Hepatocyte (in vitro differentiated cells): ENCODE results near the gene SPINT3. TPM values are rescaled to one million over a fixed set of nuclear protein-coding genes. Genes with fewer than 3 reads are reported as not detected.

Experiments
- DNase-seq: peaks from one replicate; pipeline ENCODE4 v3.0.0-alpha.2; 2016; ENCODE audit warnings: low spot score
- H2AFZ ChIP-seq: fragments of 200-600 bp; sonication (generic); 2 replicates; pipeline ENCODE4 v1.6.0; 2016; ENCODE audit warnings: antibody characterized with exemption, mild to moderate bottlenecking
- H3K27ac ChIP-seq: fragments of 200-600 bp; sonication (generic); 2 replicates; pipeline ENCODE4 v1.5.1; 2016; ENCODE audit warnings: mild to moderate bottlenecking
- H3K27me3 ChIP-seq: fragments of 200-600 bp; sonication (generic); 2 replicates; pipeline ENCODE4 v1.6.1; 2016
- H3K36me3 ChIP-seq: fragments of 200-600 bp; sonication (generic); replicated peaks from 2 replicates; pipeline ENCODE4 v1.5.1; 2016; ENCODE audit warnings: low read depth; ENCODE audit not compliant: insufficient read depth
- H3K4me1 ChIP-seq: fragments of 200-600 bp; sonication (generic); 2 replicates; pipeline ENCODE4 v1.5.1; 2016; ENCODE audit warnings: mild to moderate bottlenecking, moderate library complexity; ENCODE audit not compliant: insufficient read depth
- H3K4me2 ChIP-seq: fragments of 200-600 bp; sonication (generic); 2 replicates; pipeline ENCODE4 v1.6.0; 2016
- H3K4me3 ChIP-seq: fragments of 200-600 bp; sonication (generic); 2 replicates; pipeline ENCODE4 v1.5.1; 2016; ENCODE audit warnings: mild to moderate bottlenecking
- H3K79me2 ChIP-seq: fragments of 200-600 bp; sonication (generic); 2 replicates; pipeline ENCODE4 v1.6.0; 2017; ENCODE audit warnings: mild to moderate bottlenecking
- H3K9me2 ChIP-seq: fragments of 200-600 bp; sonication (generic); replicated peaks from 2 replicates; pipeline ENCODE4 v1.6.0; 2017; ENCODE audit warnings: mild to moderate bottlenecking; ENCODE audit not compliant: insufficient read depth
- H3K9me3 ChIP-seq: fragments of 200-600 bp; sonication (generic); 2 replicates; pipeline ENCODE4 v1.5.1; 2016; ENCODE audit warnings: low read depth, mild to moderate bottlenecking
- H4K20me1 ChIP-seq: fragments of 200-600 bp; sonication (generic); 2 replicates; pipeline ENCODE4 v1.6.0; 2016; ENCODE audit warnings: mild to moderate bottlenecking; ENCODE audit not compliant: insufficient read depth, poor library complexity, severe bottlenecking
- EZH2 ChIP-seq: fragments of 200-600 bp; sonication (generic); IDR thresholded peaks from 2 replicates; pipeline ENCODE4 v1.6.1; 2016; ENCODE audit warnings: antibody characterized with exemption, mild to moderate bottlenecking, borderline replicate concordance
- EZH2phosphoT487 ChIP-seq: fragments of 200-600 bp; sonication (generic); IDR thresholded peaks from one replicate; pipeline ENCODE4 v1.6.1; 2018; ENCODE audit warnings: antibody characterized with exemption, mild to moderate bottlenecking, low read depth, moderate library complexity; ENCODE audit not compliant: unreplicated experiment, severe bottlenecking
- WGBS: methylation state at CpG from one replicate; pipeline ENCODE4 v1.1.6; 2016; ENCODE audit warnings: low lambda C conversion rate; ENCODE audit errors: missing lambda C conversion rate; 5-methylcytosine and 5-hydroxymethylcytosine counted together
- polyA plus RNA-seq: library from polyadenylated mRNA; unstranded; fragments of >200 nt; fragmentation: Nextera tagmentation; extraction: Ambion mirVana; gene quantifications from 2 replicates; pipeline ENCODE4 v1.2.1, GENCODE V29; 2016
- total RNA-seq: library from RNA; depleted of rRNA; stranded (reverse); fragments of >200 nt; gene quantifications from 2 replicates; pipeline ENCODE4 v1.2.3, GENCODE V29; 2014
- TF ChIP-seq, protein P1 (sequence below): fragments of 200-600 bp; sonication (generic); IDR thresholded peaks from 2 replicates; pipeline ENCODE4 v1.5.1; 2016; ENCODE audit warnings: antibody characterized with exemption, mild to moderate bottlenecking; ENCODE audit not compliant: poor library complexity

Gene SPINT3
- total and polyA plus RNA-seq, 2 experiments from 2014 or later, result not detected

DNA sequence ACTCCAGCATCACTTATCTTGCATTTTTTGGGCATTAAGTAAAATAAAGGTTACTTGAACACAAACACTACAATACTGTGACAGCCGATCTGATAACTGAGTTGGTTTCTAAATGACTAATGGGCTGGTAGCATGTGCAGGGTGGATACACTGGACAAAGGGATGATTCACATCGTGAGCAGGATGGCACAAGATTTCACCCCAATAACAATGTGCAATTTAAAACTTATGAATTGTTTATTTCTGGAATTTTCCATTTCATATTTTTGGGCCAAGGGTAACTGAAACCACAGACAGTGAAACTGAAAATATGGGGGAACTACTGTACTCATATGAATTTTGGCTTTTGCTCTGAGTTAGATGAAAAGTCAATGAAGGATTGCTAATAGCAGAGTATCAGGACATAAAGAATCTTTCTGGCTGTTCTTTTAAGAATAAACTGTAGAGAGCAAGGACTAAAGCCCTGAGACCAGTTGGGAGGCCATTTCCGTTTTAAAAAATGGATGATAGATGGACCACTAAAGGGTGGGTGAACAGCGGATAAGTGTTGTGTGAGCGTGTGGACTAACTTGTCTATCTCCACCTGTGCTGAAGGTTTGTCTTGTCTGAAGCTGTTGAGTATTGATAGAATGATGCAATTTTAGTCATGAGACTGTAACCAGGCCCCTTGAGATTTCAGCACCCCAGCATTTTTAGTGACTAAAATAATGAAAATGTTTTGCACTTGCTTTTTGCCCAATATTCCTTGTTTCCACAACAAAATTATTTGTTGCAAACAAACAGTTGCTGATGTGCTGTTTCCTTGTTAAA is 8.2 kb downstream of the SPINT3 start:
- 95% methylated on average over 5 of the region's 5 CpGs for WGBS
- no peaks in the 10 kb centered on the region for H3K79me2 ChIP-seq
- no peak overlapping the region for H2AFZ ChIP-seq
- TF ChIP-seq EZH2 (no peak), EZH2phosphoT487 (no peak)
- TF ChIP-seq, protein P1, sequence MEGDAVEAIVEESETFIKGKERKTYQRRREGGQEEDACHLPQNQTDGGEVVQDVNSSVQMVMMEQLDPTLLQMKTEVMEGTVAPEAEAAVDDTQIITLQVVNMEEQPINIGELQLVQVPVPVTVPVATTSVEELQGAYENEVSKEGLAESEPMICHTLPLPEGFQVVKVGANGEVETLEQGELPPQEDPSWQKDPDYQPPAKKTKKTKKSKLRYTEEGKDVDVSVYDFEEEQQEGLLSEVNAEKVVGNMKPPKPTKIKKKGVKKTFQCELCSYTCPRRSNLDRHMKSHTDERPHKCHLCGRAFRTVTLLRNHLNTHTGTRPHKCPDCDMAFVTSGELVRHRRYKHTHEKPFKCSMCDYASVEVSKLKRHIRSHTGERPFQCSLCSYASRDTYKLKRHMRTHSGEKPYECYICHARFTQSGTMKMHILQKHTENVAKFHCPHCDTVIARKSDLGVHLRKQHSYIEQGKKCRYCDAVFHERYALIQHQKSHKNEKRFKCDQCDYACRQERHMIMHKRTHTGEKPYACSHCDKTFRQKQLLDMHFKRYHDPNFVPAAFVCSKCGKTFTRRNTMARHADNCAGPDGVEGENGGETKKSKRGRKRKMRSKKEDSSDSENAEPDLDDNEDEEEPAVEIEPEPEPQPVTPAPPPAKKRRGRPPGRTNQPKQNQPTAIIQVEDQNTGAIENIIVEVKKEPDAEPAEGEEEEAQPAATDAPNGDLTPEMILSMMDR, result no peak
- no peak overlapping the region for H3K4me2 ChIP-seq
- no peaks in the 10 kb centered on the region for H3K4me1 ChIP-seq
- H3K27ac ChIP-seq, result no peak overlapping the region
- no peaks in the 10 kb centered on the region for H4K20me1 ChIP-seq
- H3K9me3 ChIP-seq, result no peaks in the 10 kb centered on the region
- H3K9me2 ChIP-seq, result no peaks in the 10 kb centered on the region
- no peaks in the 10 kb centered on the region for H3K36me3 ChIP-seq
- DNase-seq, result no peak
- no peaks in the 10 kb centered on the region for H3K27me3 ChIP-seq
- H3K4me3 ChIP-seq, result no peak overlapping the region

DNA sequence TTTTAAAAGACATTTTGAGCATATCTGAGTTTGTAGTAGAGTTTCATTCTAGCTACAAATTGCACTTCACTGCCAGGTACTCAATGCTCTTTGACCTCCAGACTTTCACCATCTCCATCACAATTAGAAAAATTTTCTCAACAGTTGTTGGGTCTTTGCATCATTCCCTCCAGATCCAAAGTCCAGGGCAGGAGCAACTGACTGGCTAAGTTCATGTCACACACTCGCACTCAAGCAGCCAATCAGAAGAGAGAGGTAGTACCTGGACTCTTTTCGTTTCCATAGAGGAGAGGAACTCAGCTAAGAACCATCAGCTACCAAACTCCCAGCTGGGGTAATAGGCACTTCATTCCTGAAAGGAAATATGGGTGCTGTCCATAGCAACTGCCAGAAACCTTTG is 9.0 kb downstream of the SPINT3 start:
- Histone ChIP-seq H3K27me3 (no peaks in the 10 kb centered on the region), H3K4me2 (no peak overlapping the region), H3K4me1 (no peaks in the 10 kb centered on the region), H3K9me3 (no peaks in the 10 kb centered on the region), H2AFZ (no peak overlapping the region), H3K36me3 (no peaks in the 10 kb centered on the region), H3K79me2 (no peaks in the 10 kb centered on the region), H3K27ac (no peak overlapping the region), H3K4me3 (no peak overlapping the region), H3K9me2 (no peaks in the 10 kb centered on the region), H4K20me1 (no peaks in the 10 kb centered on the region)
- WGBS, result 88% methylated on average over 2 of the region's 2 CpGs
- TF ChIP-seq EZH2phosphoT487 (no peak), EZH2 (no peak)
- TF ChIP-seq, protein P1, result no peak
- DNase-seq, result no peak

DNA sequence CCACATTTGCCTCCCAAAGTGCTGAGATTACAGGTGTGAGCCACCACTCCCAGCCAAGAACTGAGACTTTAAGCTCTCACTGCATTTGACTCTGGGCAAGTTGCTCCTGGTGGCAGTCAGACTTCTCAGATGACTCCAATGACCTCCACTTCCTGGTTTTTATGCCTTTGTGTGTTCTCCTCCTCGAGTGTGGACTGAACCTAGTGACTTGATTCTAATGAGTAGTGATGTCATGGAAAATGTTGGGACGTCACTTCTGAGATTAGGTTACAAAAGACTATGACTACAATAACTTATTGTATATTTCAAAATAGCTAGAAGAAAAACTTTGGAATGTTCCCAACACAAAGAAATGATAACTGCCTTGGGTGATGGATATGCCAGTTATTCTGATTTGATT is 12.0 kb downstream of the SPINT3 start:
- H3K4me2 ChIP-seq, result no peak overlapping the region
- no peaks in the 10 kb centered on the region for H3K36me3 ChIP-seq
- H3K9me3 ChIP-seq, result no peaks in the 10 kb centered on the region
- H4K20me1 ChIP-seq, result no peaks in the 10 kb centered on the region
- no peak overlapping the region for H3K27ac ChIP-seq
- no peaks in the 10 kb centered on the region for H3K27me3 ChIP-seq
- no peak overlapping the region for H2AFZ ChIP-seq
- DNase-seq, result no peak
- H3K9me2 ChIP-seq, result no peaks in the 10 kb centered on the region
- no peak overlapping the region for H3K4me3 ChIP-seq
- H3K4me1 ChIP-seq, result no peaks in the 10 kb centered on the region
- TF ChIP-seq, protein P1, result no peak
- TF ChIP-seq EZH2 (no peak), EZH2phosphoT487 (no peak)
- H3K79me2 ChIP-seq, result no peaks in the 10 kb centered on the region
- 70% methylated on average over 2 of the region's 2 CpGs for WGBS
